ENCODE results near the gene TBC1D2B. TPM values are rescaled to one million over a fixed set of nuclear protein-coding genes. Genes with fewer than 3 reads are reported as not detected.
"Not testable (repeated sequence)": the region's sequence is repeated elsewhere in the genome, so short reads cannot be mapped to it uniquely, and the experiment has no call there.

TBC1D2B gene
- total and polyA plus RNA-seq, 2 of the 4 experiments (the other 2 are of a cell fraction) = 17.7 to 28.3 TPM

DNA sequence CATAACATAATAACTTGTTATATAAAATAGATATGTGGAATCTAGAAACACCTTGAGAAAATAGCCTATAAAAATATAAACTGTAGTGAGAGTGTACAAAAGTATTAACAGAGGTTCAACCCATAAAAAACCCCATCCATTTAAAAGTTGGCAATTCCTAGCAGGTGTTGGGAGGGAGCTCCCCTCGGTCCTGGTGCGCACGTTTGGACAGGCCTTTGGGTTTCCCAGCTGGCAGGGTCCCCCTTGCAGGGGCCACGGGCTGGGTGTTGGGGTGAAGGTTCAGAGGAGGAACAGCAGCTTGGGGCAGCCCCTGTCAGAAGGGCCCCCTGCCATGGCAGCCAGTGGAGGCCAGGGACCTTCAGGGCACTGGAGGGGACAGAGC lies 82.0 kb downstream of the TBC1D2B start:
- H3K27me3 ChIP-seq (ENCODE audit: control insufficient read depth, insufficient read depth, low read length); dilution Hi-C loops (cut with HindIII; ENCODE audit: low sequenced_read_pairs, unreplicated experiment); H2BK15ac ChIP-seq (ENCODE audit: low read depth, low read length); H4K91ac ChIP-seq (ENCODE audit: insufficient read depth, low read depth, low read length); H3K56ac ChIP-seq (ENCODE audit: extremely low read depth, insufficient read depth, low read length); H3K4ac ChIP-seq (ENCODE audit: low read depth, low read length); H2BK5ac ChIP-seq (ENCODE audit: low read depth, low read length, poor library complexity, severe bottlenecking); H3K23ac ChIP-seq (ENCODE audit: low read depth, low read length); H3K9ac ChIP-seq (ENCODE audit: low read depth, low read length); H2AK9ac ChIP-seq (replicated peaks; ENCODE audit: low read depth, low read length, poor library complexity); H4K5ac ChIP-seq (ENCODE audit: low read depth, low read length); ATAC-seq (ENCODE audit: low read depth); DNase-seq; intact Hi-C loops (cut with micrococcal nuclease); H3K9me3 ChIP-seq (ENCODE audit: control insufficient read depth, insufficient read depth, low read length); H3K18ac ChIP-seq (ENCODE audit: low read depth, low read length); H2BK120ac ChIP-seq (ENCODE audit: low read depth, low read length); H3K27ac ChIP-seq (ENCODE audit: insufficient read depth, low read length); in situ Hi-C loops (cut with MboI; ENCODE audit: low sequenced_read_pairs); BruUV-seq (replicated peaks); H3K4me3 ChIP-seq (ENCODE audit: insufficient read depth, low read depth, low read length); H4K8ac ChIP-seq (ENCODE audit: low read depth in 2 of 2, low read length in 2 of 2); H2BK20ac ChIP-seq (ENCODE audit: low read depth, low read length); H2AFZ ChIP-seq (replicated peaks; ENCODE audit: low read length, poor library complexity); POLR2A ChIA-PET (ENCODE audit: unreplicated experiment); CTCF ChIA-PET; H3K14ac ChIP-seq (replicated peaks; ENCODE audit: low read depth, low read length); H2AK5ac ChIP-seq (ENCODE audit: low read depth, low read length); H3K4me2 ChIP-seq (ENCODE audit: low read depth, low read length); H3K9me1 ChIP-seq (ENCODE audit: insufficient read depth, low read length): not testable (repeated sequence)
- Histone ChIP-seq H3K79me1 (ENCODE audit: low read depth in 1 of 2, low read length in 2 of 2) (peaks cover 0 to 28% of the 10 kb centered on the region in 2 experiments; a peak in 2 of 4 replicates), H3K4me1 (ENCODE audit: control insufficient read depth, insufficient read depth, low read length) (peaks cover 28% of the 10 kb centered on the region), H3K36me3 (ENCODE audit: control insufficient read depth, insufficient read depth, low read length) (peaks cover 29% of the 10 kb centered on the region), H4K20me1 (ENCODE audit: insufficient read depth, low read length) (peaks cover 33% of the 10 kb centered on the region)
- no CpG with 5 or more reads among the region's 4 CpGs for WGBS, 2 experiments (ENCODE audit: extremely low coverage in 2 of 2, insufficient read length in 1 of 2)

Data from IMR-90 (cell line).